Measurements from ENCODE around the gene RPL36. TPM values are rescaled to one million over a fixed set of nuclear protein-coding genes. Genes with fewer than 3 reads are reported as not detected.

Gene RPL36
- total RNA-seq, 4 donors from 2014 or later = 329 to 784 (median 462) TPM

DNA sequence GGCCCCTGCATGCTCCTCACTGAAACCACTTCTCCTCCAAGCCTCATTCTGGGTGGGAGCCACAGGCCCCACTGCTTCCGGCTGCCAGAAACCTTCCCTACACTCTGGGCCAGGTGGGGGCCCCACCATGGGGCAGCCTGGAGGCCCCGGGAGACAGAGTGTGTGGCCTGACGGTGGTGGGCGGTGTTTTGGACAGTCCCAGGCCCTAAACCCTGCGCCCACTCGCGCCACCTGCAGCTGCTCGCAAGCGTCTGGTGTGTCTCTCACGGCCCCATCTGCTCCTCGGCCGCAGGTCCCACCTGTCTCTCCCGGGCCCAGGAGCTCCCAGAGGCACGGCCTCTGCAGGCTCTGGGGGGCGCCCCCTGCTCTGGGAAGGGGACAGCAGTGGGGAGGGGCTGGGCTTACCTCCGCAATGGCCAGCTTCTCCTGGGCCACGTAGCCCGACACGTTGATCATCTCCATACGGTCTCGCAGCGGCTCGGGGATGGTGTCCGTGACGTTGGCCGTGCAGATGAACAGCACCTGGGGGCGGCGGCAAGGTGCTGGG lies 5.6 kb downstream of the RPL36 start:
- TF ChIP-seq, protein P1, sequence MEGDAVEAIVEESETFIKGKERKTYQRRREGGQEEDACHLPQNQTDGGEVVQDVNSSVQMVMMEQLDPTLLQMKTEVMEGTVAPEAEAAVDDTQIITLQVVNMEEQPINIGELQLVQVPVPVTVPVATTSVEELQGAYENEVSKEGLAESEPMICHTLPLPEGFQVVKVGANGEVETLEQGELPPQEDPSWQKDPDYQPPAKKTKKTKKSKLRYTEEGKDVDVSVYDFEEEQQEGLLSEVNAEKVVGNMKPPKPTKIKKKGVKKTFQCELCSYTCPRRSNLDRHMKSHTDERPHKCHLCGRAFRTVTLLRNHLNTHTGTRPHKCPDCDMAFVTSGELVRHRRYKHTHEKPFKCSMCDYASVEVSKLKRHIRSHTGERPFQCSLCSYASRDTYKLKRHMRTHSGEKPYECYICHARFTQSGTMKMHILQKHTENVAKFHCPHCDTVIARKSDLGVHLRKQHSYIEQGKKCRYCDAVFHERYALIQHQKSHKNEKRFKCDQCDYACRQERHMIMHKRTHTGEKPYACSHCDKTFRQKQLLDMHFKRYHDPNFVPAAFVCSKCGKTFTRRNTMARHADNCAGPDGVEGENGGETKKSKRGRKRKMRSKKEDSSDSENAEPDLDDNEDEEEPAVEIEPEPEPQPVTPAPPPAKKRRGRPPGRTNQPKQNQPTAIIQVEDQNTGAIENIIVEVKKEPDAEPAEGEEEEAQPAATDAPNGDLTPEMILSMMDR (IDR thresholded peaks at IDR 0.05 in 4 of 5, conservative IDR thresholded peaks at IDR 0.05 in 1 of 5) = no peak
- TF ChIP-seq POLR2A (IDR thresholded peaks at IDR 0.05) = no peak

DNA sequence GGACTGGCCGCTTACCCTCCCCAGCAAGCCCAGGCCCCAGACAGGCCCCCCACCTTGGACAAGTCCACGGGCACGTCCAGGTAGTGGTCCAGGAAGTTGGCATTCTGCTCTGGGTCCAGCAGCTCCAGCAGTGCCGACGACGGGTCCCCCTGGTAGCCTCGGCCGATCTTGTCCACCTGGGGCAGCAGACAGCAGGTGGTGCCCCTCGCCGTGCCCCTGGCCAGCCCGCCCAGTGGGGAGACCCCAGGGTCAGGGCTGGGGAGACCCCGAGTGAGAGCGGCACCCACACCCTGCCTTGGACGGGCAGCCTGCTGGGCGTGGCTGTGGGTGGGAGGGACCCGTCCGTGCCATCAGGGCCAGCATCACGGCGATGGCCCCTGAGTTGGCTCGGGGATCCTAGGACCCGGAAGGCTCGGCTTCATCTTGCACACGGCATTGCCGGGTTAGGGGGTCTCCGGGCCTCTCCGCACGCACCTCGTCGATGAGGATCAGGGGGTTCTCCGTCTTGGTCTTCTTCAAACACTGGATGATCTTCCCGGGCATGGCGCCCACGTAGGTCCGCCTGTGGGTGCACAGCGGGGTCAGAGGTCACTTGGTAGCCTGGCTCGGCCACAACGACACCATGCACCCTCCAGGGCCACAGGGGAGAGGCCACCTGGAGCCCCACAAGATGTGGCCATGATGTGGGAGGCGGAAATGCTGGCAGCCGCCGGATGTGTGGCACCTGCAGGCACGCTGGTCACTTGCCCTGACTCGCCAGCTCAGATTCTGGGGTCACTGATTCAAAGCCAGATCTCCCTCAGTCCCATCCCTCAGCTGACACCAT lies 6.3 kb downstream of the RPL36 start:
- ATAC-seq (no peak), DNase-seq (no peak)
- Histone ChIP-seq H3K27ac (no peak overlapping the region), H3K27me3 (no peaks in the 10 kb centered on the region), H3K4me1 (peaks cover 8 to 9% of the 10 kb centered on the region in 2 donors), H3K4me3 (no peak overlapping the region), H3K36me3 (peaks cover 0 to 74% of the 10 kb centered on the region in 2 donors), H3K9me3 (no peaks in the 10 kb centered on the region)
- intact Hi-C loops (cut with DNase I; ENCODE audit: low total_unique reads) = no loop called here
- TF ChIP-seq POLR2A (IDR thresholded peaks at IDR 0.05) = no peak
- TF ChIP-seq, protein P1 (IDR thresholded peaks at IDR 0.05 in 4 of 5, conservative IDR thresholded peaks at IDR 0.05 in 1 of 5) = no peak
- in situ Hi-C loops (cut with MboI; ENCODE audit: low sequenced_read_pairs in 4 of 4) = no loop called here

More for the DNA sequence above, 5.6 kb downstream of the RPL36 start:
- in situ Hi-C loops (cut with MboI; ENCODE audit: low sequenced_read_pairs in 4 of 4) = no loop called here
- peaks cover 14 to 16% of the 10 kb centered on the region in 2 donors for H3K4me1 ChIP-seq
- no peak overlapping the region for H3K27ac ChIP-seq
- H3K36me3 ChIP-seq = peaks cover 0 to 72% of the 10 kb centered on the region in 2 donors
- no peaks in the 10 kb centered on the region for H3K27me3 ChIP-seq
- no peak for ATAC-seq
- intact Hi-C loops (cut with DNase I; ENCODE audit: low total_unique reads) = no loop called here
- H3K4me3 ChIP-seq = no peak overlapping the region
- DNase-seq = no peak
- H3K9me3 ChIP-seq = no peaks in the 10 kb centered on the region

DNA sequence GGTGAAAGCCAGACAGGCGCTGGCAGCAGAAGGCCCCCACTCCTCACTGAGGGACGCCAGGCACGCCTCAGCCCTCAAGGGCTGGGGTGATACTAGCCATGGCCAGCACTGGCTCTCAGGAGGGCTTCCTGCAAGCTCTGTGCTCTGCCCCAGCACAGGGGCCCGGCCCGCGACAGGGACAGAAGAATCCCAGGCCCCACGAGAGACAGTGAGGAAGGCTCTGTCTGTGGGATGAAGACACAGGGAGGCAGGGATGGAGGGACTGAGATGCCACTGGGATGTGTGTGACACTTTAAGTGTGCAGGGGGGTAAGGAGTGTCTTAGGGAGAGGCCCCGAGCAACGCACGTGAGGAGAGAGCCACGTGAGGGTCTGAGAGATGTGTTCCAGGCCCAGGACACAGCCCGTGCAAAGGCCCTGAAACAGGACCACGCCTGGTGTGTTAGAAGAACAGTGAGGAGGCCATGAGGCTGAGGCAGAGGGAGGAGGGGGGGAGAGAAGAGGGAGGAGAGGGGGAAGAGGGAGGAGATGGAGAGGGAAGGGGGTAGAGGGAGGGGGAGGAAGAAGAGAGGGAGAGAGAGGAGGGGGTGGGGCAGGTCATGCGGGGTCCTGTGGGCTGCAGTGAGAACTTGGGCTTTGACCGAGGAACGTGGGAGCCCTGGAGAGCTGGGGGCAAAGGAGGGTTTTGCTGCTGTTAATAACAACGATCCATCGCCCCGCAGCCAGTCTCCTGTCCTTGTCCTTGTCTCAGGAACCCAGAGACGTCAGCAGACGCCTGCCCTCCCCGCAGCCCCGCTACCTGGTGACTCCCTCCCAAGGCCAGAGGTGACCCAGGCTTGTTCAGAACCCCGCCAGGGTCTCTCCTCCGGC lies 7.2 kb downstream of the RPL36 start:
- H3K27me3 ChIP-seq = no peaks in the 10 kb centered on the region
- H3K4me1 ChIP-seq = peaks cover 0 to under 1% of the 10 kb centered on the region in 2 donors
- no peak for ATAC-seq
- H3K27ac ChIP-seq = no peak overlapping the region
- in situ Hi-C loops (cut with MboI; ENCODE audit: low sequenced_read_pairs in 4 of 4) = no loop called here
- peaks cover 0 to 67% of the 10 kb centered on the region in 2 donors for H3K36me3 ChIP-seq
- H3K9me3 ChIP-seq = no peaks in the 10 kb centered on the region
- no peak overlapping the region for H3K4me3 ChIP-seq
- intact Hi-C loops (cut with DNase I; ENCODE audit: low total_unique reads) = no loop called here
- no peak for DNase-seq
- TF ChIP-seq POLR2A (IDR thresholded peaks at IDR 0.05) = no peak
- TF ChIP-seq, protein P1 (IDR thresholded peaks at IDR 0.05 in 4 of 5, conservative IDR thresholded peaks at IDR 0.05 in 1 of 5) = no peak

DNA sequence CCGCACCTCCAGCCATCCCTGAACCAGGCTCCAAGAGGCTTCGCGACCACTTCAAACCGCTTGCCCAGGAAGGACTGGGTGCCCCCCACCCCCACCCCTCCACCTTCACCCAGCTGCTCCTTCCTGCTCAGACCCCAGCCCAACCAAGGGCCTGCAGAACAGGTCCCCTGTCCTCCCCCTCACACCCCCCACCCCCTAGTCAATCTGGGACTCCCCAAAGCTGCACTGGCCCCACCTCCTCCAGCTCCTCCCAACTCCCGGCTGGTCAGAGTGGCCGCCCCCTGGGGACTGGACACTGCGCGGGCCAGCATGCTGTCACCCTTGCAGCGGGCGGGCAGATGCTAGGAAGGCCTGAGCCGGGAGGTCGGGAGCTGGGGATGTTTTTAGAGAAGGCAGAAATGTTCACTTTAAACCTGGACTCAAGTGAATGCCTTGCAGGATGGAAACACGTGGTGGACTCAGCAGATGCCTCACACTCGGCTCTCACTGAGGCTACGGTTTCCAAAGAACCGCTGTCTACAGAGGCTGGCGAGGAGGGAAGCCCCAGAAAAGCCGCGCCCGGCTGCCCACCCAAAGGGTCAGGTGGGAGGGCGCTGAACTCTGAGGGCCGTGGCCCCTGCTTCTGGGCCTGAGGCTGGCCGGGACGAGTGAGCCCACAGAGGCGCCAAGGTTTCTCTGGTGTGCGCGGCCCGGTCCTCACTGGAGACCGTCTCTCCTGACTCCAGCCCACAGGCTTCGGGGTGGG lies 8.0 kb downstream of the RPL36 start:
- DNase-seq (no peak), ATAC-seq (no peak)
- Histone ChIP-seq H3K27me3 (no peaks in the 10 kb centered on the region), H3K9me3 (no peaks in the 10 kb centered on the region), H3K4me1 (no peaks in the 10 kb centered on the region), H3K36me3 (peaks cover 0 to 60% of the 10 kb centered on the region in 2 donors), H3K27ac (no peak overlapping the region), H3K4me3 (no peak overlapping the region)
- in situ Hi-C loops (cut with MboI; ENCODE audit: low sequenced_read_pairs in 4 of 4) = no loop called here
- TF ChIP-seq, protein P1 (IDR thresholded peaks at IDR 0.05 in 4 of 5, conservative IDR thresholded peaks at IDR 0.05 in 1 of 5) = no peak
- no peak for TF ChIP-seq POLR2A (IDR thresholded peaks at IDR 0.05)
- intact Hi-C loops (cut with DNase I; ENCODE audit: low total_unique reads) = no loop called here

All from gastrocnemius medialis (tissue), 4 donors.